GM18526 (cell line): ENCODE measurements around the gene KIF2C.

Source experiments
- POLR2A ChIP-seq: IDR thresholded peaks from 3 replicates; pipeline ENCODE4 v1.6.1; 2011; ENCODE audit not compliant: insufficient read length; ENCODE audit errors: extremely low read depth

The KIF2C gene

GRCh38 chr1:44780583-44781121 lies 41.0 kb downstream of the KIF2C start:
- no peak for TF ChIP-seq POLR2A

GRCh38 chr1:44783697-44784093 lies 44.1 kb downstream of the KIF2C start:
- no peak for TF ChIP-seq POLR2A

- peak; percentile 16 for TF ChIP-seq POLR2A
These were observed 44.7 kb downstream of the KIF2C start for GRCh38 chr1:44784094-44785028.

GRCh38 chr1:44785029-44785380 lies 45.4 kb downstream of the KIF2C start:
- no peak for TF ChIP-seq POLR2A

- no peak for TF ChIP-seq POLR2A
These were observed 46.0 kb downstream of the KIF2C start for GRCh38 chr1:44785501-44786137.

- no peak for TF ChIP-seq POLR2A
These were observed 46.7 kb downstream of the KIF2C start for GRCh38 chr1:44786138-44786840.

- TF ChIP-seq POLR2A: no peak
These were observed 47.3 kb downstream of the KIF2C start for GRCh38 chr1:44786841-44787426.

GRCh38 chr1:44787506-44787905 lies 47.9 kb downstream of the KIF2C start:
- TF ChIP-seq POLR2A: no peak

GRCh38 chr1:44788120-44788860 lies 48.7 kb downstream of the KIF2C start, which contains the start of gene BEST4:
Gene BEST4 (minus strand): TSS chr1:44788170. CDS start chr1:44787705, 465 bp downstream.
- TF ChIP-seq POLR2A: no peak

GRCh38 chr1:44790968-44791801 lies 51.5 kb downstream of the KIF2C start:
- TF ChIP-seq POLR2A: no peak

GRCh38 chr1:44792736-44793502 lies 53.3 kb downstream of the KIF2C start:
- no peak for TF ChIP-seq POLR2A

GRCh38 chr1:44798481-44799365 lies 59.1 kb downstream of the KIF2C start:
- no peak for TF ChIP-seq POLR2A
